Measurements from ENCODE around the gene FRMPD2. TPM values are rescaled to one million over a fixed set of nuclear protein-coding genes. Genes with fewer than 3 reads are reported as not detected.

FRMPD2 gene
- total and polyA plus RNA-seq, 3 donors from 2014 or later: 6.4 to 18.7 (median 8.3) TPM

- 80 to 87% methylated on average over 3 to 5 of the region's 5 CpGs for WGBS, 2 donors
- Histone ChIP-seq H3K36me3 (ENCODE audit: low read depth, missing control alignments) (no peaks in the 10 kb centered on the region), H3K4me3 (no peak overlapping the region), H3K27me3 (no peaks in the 10 kb centered on the region), H3K27ac (no peak overlapping the region), H3K4me1 (no peaks in the 10 kb centered on the region), H3K9me3 (no peaks in the 10 kb centered on the region)
- TF ChIP-seq CTCF (IDR thresholded peaks at IDR 0.05) (no peak), POLR2A (IDR thresholded peaks at IDR 0.05) (no peak)
- DNase-seq: no peak
- intact Hi-C loops (cut with DNase I; ENCODE audit: low total_unique reads): no loop called here
Observed at GRCh38 chr10:48252354-48252650, 22.2 kb downstream of the FRMPD2 start.

GRCh38 chr10:48251525-48252353 is 22.8 kb downstream of the FRMPD2 start:
- 58 to 68% methylated on average over 13 of the region's 13 CpGs for whole genome bisulfite sequencing, 2 donors
- no peak overlapping the region for H3K27ac ChIP-seq
- TF ChIP-seq CTCF (IDR thresholded peaks at IDR 0.05): no peak
- no peak for TF ChIP-seq POLR2A (IDR thresholded peaks at IDR 0.05)
- intact Hi-C loops (cut with DNase I; ENCODE audit: low total_unique reads): no loop called here
- no peaks in the 10 kb centered on the region for H3K36me3 ChIP-seq (ENCODE audit: low read depth, missing control alignments)
- H3K9me3 ChIP-seq: no peaks in the 10 kb centered on the region
- no peak overlapping the region for H3K4me3 ChIP-seq
- no peak for DNase-seq
- no peaks in the 10 kb centered on the region for H3K27me3 ChIP-seq
- H3K4me1 ChIP-seq: no peaks in the 10 kb centered on the region

- no peak for TF ChIP-seq CTCF (IDR thresholded peaks at IDR 0.05)
- TF ChIP-seq POLR2A (IDR thresholded peaks at IDR 0.05): no peak
- H3K27ac ChIP-seq: no peak overlapping the region
- no peak for DNase-seq
- H3K27me3 ChIP-seq: no peaks in the 10 kb centered on the region
- intact Hi-C loops (cut with DNase I; ENCODE audit: low total_unique reads): no loop called here
- no peaks in the 10 kb centered on the region for H3K9me3 ChIP-seq
- no peaks in the 10 kb centered on the region for H3K36me3 ChIP-seq (ENCODE audit: low read depth, missing control alignments)
- H3K4me1 ChIP-seq: no peaks in the 10 kb centered on the region
- no peak overlapping the region for H3K4me3 ChIP-seq
Observed at GRCh38 chr10:48251152-48251524, 23.4 kb downstream of the FRMPD2 start.

GRCh38 chr10:48249763-48250351 is 24.6 kb downstream of the FRMPD2 start:
- Histone ChIP-seq H3K36me3 (ENCODE audit: low read depth, missing control alignments) (no peaks in the 10 kb centered on the region), H3K4me3 (no peak overlapping the region), H3K27me3 (no peaks in the 10 kb centered on the region), H3K9me3 (no peaks in the 10 kb centered on the region), H3K27ac (no peak overlapping the region), H3K4me1 (no peaks in the 10 kb centered on the region)
- 97% methylated on average over 8 of the region's 8 CpGs; no CpG with 5 or more reads in 1 of the 2 donors for WGBS, 2 donors
- no peak for DNase-seq
- no peak for TF ChIP-seq CTCF (IDR thresholded peaks at IDR 0.05)
- no peak for TF ChIP-seq POLR2A (IDR thresholded peaks at IDR 0.05)
- intact Hi-C loops (cut with DNase I; ENCODE audit: low total_unique reads): no loop called here
